CD4-positive, alpha-beta T cell treated with Interleukin-2 at 100 ng/mL for 4 hours (primary cell): ENCODE data around the gene POU2AF1.

ENCODE experiments used
- DNase-seq: peaks from one replicate; pipeline ENCODE4 v3.0.0-alpha.2; 2020; ENCODE audit warnings: low spot score

Gene POU2AF1

GRCh38 chr11:111378861-111379601, at the start of gene POU2AF1:
Gene POU2AF1 (minus strand): TSS chr11:111379275. CDS start chr11:111379177, 98 bp downstream.
- DNase-seq: peak; percentile 44

- no peak for DNase-seq
Measured at GRCh38 chr11:111428113-111428876, 49.2 kb upstream of the POU2AF1 start.

- no peak for DNase-seq
Measured at GRCh38 chr11:111427471-111427912, 48.4 kb upstream of the POU2AF1 start.

- no peak for DNase-seq
Measured at GRCh38 chr11:111426617-111427016, 47.5 kb upstream of the POU2AF1 start.

GRCh38 chr11:111423250-111423615, 44.2 kb upstream of the POU2AF1 start:
- DNase-seq: no peak

- DNase-seq: peak; percentile 24
Measured at GRCh38 chr11:111422494-111423249, 43.6 kb upstream of the POU2AF1 start.

- no peak for DNase-seq
Measured at GRCh38 chr11:111421251-111421650, 42.2 kb upstream of the POU2AF1 start.

GRCh38 chr11:111419641-111420327, 40.7 kb upstream of the POU2AF1 start:
- no peak for DNase-seq

GRCh38 chr11:111419181-111419580, 40.1 kb upstream of the POU2AF1 start:
- no peak for DNase-seq

GRCh38 chr11:111418436-111418787, 39.3 kb upstream of the POU2AF1 start:
- DNase-seq: no peak

GRCh38 chr11:111417766-111418435, 38.8 kb upstream of the POU2AF1 start:
- no peak for DNase-seq

- peak; percentile 15 for DNase-seq
Measured at GRCh38 chr11:111417011-111417765, 38.1 kb upstream of the POU2AF1 start.

- no peak for DNase-seq
Measured at GRCh38 chr11:111416231-111416960, 37.3 kb upstream of the POU2AF1 start.

- DNase-seq: no peak
Measured at GRCh38 chr11:111414936-111415335, 35.9 kb upstream of the POU2AF1 start.

- no peak for DNase-seq
Measured at GRCh38 chr11:111414267-111414931, 35.3 kb upstream of the POU2AF1 start.

- DNase-seq: no peak
Measured at GRCh38 chr11:111413849-111414248, 34.8 kb upstream of the POU2AF1 start.

- DNase-seq: no peak
Measured at GRCh38 chr11:111412293-111412692, 33.2 kb upstream of the POU2AF1 start.

GRCh38 chr11:111411456-111411855, 32.4 kb upstream of the POU2AF1 start:
- no peak for DNase-seq

- no peak for DNase-seq
Measured at GRCh38 chr11:111410951-111411350, 31.9 kb upstream of the POU2AF1 start.

GRCh38 chr11:111409915-111410314, 30.8 kb upstream of the POU2AF1 start:
- no peak for DNase-seq
